Measurements from ENCODE around the gene NOL4.
"Not testable (repeated sequence)": the region's sequence is repeated elsewhere in the genome, so short reads cannot be mapped to it uniquely, and the experiment has no call there.

NOL4 gene, protein sequence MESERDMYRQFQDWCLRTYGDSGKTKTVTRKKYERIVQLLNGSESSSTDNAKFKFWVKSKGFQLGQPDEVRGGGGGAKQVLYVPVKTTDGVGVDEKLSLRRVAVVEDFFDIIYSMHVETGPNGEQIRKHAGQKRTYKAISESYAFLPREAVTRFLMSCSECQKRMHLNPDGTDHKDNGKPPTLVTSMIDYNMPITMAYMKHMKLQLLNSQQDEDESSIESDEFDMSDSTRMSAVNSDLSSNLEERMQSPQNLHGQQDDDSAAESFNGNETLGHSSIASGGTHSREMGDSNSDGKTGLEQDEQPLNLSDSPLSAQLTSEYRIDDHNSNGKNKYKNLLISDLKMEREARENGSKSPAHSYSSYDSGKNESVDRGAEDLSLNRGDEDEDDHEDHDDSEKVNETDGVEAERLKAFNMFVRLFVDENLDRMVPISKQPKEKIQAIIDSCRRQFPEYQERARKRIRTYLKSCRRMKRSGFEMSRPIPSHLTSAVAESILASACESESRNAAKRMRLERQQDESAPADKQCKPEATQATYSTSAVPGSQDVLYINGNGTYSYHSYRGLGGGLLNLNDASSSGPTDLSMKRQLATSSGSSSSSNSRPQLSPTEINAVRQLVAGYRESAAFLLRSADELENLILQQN

DNA sequence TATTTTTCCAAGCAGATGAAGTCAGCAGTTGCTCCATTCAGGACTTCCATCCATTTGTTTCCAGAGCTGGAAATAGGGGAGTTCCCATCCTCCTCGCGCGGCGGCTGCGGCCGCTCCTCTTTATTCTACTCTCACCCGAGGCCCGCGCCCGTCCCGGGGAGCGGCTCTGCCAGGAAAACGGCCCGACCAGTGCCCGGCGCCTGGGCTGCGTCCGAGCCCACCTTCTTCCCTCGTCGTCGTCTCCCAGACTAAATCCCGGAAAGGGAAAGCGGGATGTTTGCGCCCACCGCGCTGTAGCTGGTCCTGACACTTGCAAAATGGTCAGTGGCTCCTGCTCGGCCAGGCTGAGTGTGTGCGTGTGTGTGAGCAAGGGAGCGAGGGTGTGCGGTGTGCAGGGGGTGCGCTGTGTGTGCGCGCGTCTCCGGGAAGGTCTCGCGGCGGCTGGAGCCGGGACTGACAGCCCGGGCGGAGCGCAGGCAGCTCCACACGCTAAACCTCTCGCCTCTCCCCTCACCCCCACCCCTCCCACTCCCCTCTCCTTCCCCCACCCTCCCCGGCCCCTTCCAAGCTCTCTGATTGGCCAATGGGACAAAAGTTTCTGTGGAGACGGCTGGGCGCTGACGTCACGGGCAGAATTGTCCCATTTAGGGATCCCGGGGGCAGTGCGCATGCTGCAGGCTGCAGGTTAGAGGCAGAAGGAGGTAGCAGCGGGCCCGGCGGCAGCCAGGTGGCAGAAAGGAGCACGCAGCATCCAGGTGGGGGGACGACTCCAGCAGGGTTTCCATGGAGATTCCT lies at the start of gene NOL4:
TSS of gene NOL4 (minus strand) at position 491 of the 795 bp plus-strand sequence. CDS start 1,660 bp downstream, outside the sequence.
- DNase-seq (ENCODE audit: low read depth, low spot score): no peak

DNA sequence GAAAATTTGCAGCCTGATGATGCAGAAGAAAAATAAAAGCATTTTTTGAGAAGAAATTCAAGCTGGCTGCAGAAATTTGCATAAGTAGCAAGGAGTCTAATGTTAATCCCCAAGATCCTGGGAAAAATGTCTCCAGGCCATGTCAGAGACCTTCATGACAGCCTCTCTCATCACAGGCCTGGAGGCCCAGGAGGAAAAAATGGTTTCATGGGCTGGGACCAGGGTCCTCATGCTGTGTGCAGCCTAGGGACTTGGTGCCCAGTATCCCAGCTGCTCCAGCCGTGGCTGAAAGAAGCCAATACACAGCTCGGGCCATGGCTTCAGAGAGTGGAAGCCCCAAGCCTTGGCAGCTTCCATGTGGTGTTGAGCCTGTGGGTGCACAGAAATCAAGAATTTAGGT lies 41.3 kb upstream of the NOL4 start:
- not testable (repeated sequence) for DNase-seq (ENCODE audit: low read depth, low spot score)

DNA sequence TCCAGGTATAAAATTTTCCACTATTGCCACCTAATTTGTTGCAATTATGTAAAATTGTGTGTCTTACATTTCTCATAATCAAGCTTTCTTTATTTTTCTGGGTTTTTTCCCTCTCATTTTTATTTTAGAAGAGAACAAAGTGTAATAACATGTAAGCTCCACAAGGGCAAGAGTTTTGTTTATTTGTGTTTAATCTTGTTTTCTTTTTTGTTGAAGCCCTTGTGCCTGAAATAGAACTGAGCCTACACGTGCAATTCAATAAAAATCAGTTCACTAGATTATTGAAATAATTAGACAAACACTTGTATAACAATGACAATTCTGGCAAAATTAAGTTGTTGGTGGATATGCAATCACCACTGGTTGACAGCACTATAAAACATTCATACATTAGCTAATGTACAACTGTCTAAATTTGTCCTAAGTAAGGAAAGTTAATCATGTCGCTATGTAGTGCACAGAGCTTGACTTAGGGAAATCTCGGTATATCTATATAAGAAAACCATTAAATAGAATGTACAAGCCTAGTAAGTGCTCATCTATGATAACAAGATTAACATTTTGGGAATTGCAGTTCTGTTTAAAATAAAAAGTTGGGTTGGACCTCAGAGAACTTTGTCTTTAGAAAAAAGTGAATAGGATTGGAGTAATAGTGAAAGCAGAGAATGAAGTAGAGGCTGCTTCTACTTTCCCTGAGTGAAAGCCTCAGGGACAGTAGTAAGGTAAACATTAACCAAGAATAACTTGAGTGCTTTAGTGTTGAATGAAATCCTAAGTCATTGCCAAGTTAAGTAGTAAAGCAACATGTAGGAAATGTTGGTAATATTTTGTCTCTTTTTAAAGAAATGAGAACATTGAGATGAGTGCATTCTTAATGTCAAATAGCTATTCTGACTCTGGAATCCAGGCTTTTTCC lies 37.4 kb upstream of the NOL4 start:
- no peak for DNase-seq (ENCODE audit: low read depth, low spot score)

DNA sequence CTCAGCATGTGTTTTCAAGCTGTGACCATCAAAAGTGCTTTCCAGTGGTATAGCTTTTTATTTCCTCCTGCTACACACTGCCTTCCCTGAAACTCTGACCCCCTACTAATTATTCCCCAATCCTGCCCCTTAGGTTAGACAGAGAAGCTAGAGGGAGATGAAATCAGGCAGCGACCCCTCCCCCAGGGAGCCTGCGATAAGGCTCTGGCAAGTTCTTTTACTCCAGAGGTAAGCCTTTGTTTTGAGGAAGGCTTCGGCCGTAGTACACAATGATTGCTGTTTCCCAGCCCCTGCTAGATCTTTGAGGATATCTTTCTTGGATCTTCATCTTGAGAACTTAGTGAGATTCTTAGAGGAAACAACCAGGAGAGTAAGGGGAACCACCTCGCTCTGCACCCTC lies 33.5 kb upstream of the NOL4 start:
- DNase-seq (ENCODE audit: low read depth, low spot score): no peak

DNA sequence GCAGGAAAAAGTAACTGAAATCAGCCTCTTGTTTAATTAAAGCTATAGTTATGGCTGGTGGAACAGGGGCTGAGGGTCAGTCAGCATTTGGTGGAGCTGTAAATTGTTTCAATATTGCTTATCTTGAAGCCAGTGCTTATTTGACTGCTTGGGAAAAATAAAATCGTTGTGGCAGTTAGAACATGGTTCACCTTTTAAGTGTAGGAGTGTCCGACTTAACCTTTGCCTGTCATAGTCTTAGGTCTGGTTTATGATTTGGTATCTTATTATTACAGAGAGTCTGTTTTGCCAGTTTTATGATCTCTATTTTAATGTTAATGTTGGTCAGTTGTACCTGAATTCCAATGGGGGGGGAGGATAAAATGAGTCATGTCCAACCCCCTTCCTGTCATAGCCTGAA lies 27.2 kb upstream of the NOL4 start:
- no peak for DNase-seq (ENCODE audit: low read depth, low spot score)

DNA sequence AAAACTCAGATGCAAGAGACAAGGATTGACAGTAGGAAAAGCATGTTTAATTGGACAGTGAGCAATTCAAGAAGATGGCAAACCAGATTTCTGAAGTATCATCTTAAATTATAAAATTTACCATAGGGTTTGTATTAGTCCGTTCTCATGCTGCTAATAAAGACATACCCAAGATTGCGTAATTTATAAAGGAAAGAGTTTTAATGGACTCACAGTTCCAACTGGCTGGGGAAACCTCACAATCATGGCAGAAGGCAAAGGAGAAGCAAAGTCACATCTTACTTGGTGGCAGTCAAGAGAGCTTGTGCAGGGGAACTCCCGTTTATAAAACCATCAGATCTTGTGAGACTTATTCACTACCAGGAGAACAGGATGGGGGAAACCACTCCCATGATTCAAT lies 24.0 kb upstream of the NOL4 start:
- DNase-seq (ENCODE audit: low read depth, low spot score): no peak

DNA sequence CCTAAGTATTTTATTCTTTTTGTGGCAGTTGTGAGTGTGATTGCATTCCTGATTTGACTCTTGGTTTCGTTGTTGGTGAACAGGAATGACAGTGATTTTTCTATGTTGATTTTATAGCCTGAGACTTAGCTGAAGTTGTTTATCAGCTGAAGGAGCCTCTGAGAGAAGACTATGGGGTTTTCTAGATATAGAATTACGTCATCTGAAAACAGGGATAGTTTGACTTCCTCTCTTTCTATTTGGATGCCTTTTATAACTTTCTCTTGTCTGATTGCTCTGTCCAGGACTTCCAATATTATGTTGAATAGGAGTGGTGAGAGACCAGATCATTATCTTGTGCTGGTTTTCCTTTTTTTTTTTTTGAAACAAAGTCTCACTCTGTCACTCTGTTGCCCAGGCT lies 18.0 kb upstream of the NOL4 start:
- DNase-seq (ENCODE audit: low read depth, low spot score): no peak

DNA sequence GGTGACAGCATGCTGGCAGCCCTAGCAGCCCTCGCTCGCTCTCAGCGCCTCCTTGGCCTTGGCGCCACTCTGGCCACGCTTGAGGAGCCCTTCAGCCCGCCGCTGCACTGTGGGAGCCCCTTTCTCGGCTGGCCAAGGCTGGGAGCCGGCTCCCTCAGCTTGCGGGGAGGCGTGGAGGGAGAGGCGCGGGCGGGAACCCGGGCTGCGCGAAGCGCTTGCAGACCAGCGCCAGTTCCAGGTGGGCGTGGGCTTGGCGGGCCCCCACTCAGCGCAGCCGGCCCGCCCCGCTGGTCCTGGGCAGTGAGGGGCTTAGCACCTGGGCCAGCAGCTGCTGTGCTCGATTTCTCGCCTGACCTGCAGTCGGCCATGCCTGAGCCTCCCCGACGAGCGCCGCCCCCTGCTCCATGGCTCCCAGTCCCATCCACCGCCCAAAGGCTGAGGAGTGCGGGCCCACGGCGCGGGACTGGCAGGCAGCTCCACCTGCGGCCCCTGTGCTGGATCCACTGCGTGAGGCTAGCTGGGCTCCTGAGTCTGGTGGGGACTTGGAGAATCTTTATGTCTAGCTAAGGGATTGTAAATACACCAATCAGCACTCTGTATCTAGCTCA lies 9.2 kb upstream of the NOL4 start:
- not testable (repeated sequence) for DNase-seq (ENCODE audit: low read depth, low spot score)

DNA sequence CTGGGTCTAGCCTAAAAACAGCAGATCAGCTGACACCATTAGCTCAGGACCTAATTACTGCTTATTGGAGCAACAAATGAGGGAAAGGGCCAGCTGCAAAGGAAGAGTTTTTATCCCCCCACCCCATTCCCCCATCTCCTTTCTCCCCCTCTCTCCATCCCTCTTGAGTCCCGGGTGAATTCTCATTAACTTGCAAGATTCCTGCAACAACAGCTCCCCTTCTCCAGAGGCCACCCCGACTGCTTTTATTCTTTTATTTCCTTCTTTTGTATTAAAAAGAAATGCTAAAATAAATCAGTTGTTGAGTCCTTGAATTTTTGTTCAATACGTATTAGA lies 473 bp upstream of the NOL4 start:
- DNase-seq (ENCODE audit: low read depth, low spot score): no peak

DNA sequence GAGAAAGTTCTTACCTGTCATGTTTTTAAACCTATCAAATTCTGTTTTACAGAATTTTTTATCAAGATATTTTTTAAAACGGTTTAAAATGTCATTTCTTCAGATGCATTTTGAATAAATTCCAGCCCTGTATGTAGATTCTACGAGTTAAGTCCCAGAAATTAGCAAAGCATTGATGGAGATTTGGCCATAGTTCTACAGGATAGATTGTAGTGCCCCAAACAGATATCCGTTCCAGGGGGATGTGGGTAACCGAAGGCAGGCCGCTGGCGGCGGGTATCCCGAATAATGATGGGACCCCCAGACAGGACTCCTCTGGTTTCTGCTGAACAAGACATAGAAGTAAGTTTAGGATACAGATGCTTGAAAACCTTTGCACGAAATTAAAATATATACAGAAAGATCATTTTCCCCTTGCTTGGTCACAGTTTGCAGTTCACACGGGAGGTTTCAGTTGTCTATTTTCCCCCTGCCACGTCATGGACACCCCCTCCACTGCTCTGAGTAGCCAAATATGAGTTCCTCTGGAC lies 755 bp downstream of the NOL4 start:
- no peak for DNase-seq (ENCODE audit: low read depth, low spot score)

DNA sequence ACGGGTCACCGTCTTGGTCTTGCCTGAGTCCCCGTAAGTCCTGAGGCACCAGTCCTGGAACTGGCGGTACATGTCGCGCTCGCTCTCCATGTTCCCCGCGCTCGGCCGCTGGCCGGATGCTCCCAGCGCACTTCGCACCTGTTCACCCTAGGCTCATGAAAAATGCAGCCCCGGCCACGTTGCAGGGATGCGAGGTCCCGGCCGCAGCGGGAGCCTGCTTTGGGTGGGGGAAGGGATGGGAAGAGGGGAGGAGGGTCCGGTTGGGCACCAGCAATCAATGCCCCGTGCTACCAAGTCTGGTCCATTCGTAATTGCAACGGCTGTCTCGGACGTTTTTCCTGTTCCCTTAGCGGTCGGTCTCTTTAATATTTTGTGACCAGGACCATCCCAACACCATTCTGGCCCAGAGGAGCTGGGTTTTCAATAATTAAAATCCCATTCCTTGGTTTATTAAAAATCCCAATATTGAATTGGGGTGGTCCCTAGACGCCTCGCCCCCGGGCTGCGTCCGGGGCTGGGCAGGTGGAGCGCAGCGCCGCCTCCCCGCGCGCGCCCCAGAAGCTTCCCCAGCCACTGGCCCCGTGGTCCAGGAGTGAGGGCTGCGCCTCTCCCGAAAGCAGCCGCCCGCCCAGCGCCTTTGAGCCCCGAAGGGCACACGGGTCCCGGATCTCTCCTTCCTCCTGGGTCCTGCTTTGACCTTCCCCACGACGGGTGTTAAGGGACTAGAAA lies 1.4 kb downstream of the NOL4 start:
- no peak for DNase-seq (ENCODE audit: low read depth, low spot score)

DNA sequence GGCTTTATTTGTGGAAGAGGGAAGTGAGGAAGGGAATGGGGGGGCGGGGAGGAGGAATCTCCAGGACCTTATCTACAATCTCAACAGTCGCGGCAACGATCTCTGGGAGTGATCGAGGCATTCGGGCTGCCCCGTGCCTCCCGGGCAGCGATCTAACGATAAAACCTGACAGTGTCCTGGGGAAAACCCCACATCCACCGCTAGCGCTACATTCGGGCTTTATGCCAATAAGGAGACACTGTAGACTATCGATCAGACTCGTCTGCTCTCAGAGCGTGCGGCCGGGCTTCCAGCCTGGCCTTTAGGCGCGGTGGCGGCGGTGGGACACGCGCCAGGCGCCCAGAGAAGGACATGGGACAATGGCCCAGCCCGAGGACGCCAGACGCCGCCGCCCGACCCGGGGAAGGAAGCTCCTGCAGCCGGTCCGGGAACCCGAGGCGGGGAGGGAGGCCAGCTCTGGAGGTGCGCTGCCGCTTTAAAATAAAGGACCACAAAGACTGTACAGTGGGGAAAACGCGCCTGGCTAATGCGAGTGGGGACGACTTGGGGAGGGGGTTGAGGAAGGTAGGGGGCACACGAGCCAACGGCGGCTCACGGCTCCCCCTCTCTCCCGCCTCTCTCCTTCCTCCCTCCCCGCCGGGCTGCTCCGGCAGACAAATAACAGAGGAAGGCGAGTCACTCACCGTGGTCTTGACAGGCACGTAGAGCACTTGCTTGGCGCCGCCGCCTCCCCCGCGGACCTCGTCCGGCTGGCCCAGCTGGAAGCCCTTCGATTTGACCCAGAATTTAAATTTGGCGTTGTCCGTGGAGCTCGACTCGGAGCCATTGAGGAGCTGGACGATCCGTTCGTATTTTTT lies 2.2 kb downstream of the NOL4 start:
- no peak for DNase-seq (ENCODE audit: low read depth, low spot score)

DNA sequence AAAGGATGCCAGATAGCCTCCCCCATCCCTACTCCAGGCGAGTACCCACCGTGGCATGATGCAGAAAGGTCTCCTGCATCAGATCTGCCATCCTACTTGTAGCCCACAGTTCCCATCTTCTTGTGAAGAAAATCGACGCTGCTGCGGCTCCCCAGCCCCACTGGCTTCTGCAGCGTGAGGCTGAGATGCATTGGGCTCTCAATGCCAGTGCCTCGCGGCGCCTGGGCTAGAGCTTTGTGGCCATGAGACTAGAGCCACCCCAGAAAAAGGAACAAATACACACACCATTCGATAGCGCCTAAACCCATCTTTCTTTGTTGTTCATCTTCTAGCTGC lies 2.8 kb downstream of the NOL4 start:
- DNase-seq (ENCODE audit: low read depth, low spot score): no peak

DNA sequence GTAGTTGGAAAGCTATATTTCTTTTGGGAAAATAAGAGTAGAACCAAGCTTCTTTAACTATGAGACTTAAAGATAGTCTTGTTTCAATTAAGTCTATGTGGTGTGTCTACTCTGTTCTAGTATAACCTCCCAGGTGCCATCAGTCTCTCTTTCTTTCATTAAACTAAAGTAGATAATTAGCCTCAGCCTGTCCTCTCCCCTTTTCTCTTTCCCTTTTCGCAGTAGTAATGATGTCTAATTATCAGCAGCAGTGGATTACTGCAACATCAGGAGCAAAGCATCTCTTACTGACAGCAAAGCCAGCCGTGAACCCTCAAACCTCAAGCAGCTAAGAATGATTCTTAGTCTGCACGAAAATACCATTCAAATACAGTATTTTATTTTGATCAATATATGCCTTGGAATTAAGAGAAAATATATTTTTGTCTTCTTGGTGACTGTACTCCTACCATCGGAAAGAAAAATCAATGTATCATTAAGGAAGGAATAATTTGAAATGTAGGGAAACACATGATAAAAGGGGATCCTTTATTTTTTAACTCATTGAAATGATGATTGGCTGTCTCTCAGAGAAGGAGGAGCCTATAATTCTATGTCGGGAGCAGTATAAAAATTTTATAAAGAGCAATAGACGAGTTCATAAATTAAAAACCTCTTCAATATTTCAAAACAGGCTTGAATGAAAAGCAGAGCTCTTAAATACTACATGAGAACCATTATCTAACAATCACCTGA lies 4.5 kb downstream of the NOL4 start:
- DNase-seq (ENCODE audit: low read depth, low spot score): no peak

DNA sequence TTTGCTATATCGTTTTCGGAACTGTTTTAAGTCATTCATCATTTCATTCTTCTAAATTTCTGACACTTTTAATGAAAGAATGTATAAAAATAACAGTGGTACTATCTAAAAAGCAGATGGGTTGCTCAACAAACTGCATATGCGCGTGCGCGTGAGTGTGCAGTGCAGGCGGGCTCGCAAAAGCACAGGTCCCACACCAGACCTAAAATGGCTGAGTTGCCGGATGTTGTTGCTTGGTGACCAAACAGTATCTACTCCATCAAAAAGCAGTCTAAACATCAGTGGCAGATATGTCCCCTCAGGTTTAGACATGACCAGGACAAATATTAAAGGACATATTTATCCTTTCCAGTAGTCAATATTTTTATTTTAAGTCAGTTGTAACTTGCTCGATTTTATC lies 5.1 kb downstream of the NOL4 start:
- no peak for DNase-seq (ENCODE audit: low read depth, low spot score)

DNA sequence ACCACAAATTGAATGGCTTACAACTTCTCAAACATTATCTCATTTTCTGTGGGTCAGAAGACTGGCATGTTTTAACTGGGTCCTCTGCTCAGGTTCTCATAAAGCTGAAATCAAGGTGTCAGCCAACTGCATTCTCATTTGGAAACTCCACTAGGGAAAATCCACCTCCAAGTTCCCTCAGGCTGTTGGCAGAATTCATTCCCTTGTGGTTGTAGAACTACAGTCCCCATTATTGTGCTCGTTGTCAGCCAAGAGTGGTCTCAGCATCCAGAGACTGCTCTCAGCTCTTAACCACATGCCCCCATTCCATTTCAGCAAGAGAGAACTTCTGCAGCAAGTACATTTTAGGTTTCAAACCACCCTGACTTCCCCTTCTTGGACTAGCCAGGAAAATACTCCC lies 12.2 kb downstream of the NOL4 start:
- no peak for DNase-seq (ENCODE audit: low read depth, low spot score)

DNA sequence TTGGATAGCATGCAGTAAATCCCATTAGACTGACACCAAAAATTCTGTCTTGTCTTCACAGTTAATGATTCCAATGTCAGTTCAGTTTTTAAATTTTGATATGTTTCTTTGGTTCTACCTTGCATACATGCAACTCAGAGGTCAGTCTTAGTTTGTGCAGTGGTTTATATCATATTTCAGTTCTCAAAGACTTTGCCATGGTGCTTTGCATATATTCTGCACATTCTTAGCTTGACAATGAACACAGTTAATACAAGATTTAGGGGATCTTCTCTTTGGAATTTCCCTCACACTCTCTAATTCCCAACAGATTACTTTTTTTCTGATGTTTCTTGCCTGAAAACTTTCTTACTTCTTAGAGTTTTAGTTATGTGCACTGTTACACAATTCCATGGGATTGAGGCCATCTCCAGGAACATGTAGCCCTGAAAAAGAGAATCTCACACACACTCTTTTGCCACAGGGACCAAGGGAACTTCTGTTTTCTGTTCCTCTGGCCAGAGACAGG lies 17.3 kb downstream of the NOL4 start:
- no peak for DNase-seq (ENCODE audit: low read depth, low spot score)

DNA sequence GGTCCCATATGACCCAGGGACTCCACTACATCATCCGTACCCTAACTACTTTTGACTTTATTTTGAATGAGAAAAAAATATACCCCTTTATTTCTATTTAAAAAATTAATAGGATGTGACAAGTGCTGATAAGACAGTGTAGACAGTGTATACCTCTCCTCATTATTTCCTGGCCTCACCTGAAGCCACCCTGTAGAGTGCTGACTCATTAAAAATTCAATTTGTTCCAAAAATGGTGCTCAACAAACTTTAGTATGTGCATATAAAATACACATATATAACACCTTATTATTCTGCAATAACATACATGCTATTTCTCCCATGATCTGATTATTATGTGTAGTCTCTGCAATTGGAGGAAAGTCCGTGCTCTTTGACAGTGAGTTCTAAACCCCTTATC lies 20.8 kb downstream of the NOL4 start:
- no peak for DNase-seq (ENCODE audit: low read depth, low spot score)

DNA sequence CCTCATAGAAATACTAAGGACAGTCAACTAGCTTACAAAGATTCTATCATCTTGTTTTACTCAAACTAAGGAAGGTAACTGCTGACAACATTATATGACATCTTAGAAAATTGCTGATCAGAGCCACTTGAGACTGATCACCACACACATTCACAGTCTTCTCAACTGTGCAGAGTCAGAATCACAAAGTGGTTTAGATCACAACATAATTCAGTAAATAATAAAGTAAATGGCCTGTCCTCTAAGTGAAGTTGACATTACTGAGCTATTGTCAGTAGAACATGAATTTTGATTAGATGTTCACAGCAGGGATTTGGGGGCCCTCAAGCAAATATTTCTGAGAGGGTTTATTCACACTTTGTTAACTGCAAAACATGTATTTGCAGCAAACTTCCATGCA lies 28.5 kb downstream of the NOL4 start:
- DNase-seq (ENCODE audit: low read depth, low spot score): no peak
